ENCODE measurements around the gene GEMIN7.
A peak's percentile ranks its signal among the peaks of the same experiment; 100 is the strongest.

Gene GEMIN7

DNA sequence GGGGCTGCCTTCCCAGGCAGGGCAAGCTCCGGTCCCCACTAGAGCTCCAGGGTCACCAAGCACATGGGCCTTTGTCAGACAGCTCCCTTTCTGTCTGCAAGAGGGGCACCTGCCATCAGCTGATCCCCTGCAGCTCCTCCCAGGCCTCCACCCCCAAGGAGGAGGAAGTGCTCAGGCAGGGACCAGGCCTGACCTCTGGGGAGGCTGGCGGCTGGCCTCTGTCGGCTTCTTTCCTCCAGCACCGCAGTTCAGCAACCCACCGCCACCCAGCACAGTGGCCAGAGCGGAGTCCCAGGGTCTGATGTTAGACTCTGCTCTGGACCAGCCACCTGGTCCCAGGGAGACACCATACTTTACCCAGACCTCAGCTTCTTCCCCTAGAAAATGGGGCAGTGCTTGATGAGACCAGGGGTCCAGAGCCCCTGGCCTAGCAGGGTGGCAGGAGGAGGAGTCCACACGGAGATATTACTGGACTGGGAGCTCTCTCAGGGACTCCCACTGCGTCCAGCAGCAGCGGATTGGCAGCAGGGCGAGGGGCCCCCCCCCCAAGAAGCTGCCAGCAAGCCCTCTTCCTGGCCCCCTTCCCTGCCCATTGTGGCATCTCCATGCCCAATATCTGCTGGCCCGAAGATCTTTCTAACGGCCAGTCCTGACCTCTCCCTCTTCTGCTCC lies 57.6 kb downstream of the GEMIN7 start:
- H2BK12ac ChIP-seq (ENCODE audit: low read length) = no peak overlapping the region
- DNase-seq (ENCODE audit: low spot score) = no peak
- no peak overlapping the region for H4K8ac ChIP-seq (ENCODE audit: low read depth, low read length)
- H3K79me1 ChIP-seq (ENCODE audit: low read depth, low read length) = peaks cover 14% of the 10 kb centered on the region
- H4K91ac ChIP-seq (ENCODE audit: low read depth, low read length, poor library complexity) = no peak overlapping the region
- H3K27ac ChIP-seq (replicated peaks; ENCODE audit: low read length) = peak overlapping the region; percentile 33
- no peak overlapping the region for H3K4me2 ChIP-seq (ENCODE audit: insufficient read depth, low read length, poor library complexity, severe bottlenecking)
- H2AFZ ChIP-seq (ENCODE audit: low read length) = no peak overlapping the region
- no peak overlapping the region for H2BK15ac ChIP-seq (ENCODE audit: low read length)
- H3K23ac ChIP-seq (ENCODE audit: low read depth, low read length, poor library complexity) = peak overlapping the region; percentile 27
- H3K9me3 ChIP-seq (replicated peaks in 1 of 2; ENCODE audit: control insufficient read depth in 2 of 2, insufficient read depth in 1 of 2, low read depth in 1 of 2, low read length in 2 of 2) = peaks cover 0 to 2% of the 10 kb centered on the region in 2 donors
- peak overlapping the region; percentile 62 for H3K18ac ChIP-seq (ENCODE audit: low read length)
- H3K4ac ChIP-seq (ENCODE audit: low read length) = no peak overlapping the region
- peak overlapping the region; percentile 66 for H3K9ac ChIP-seq (ENCODE audit: low read depth, low read length, poor library complexity)
- H3K4me1 ChIP-seq (ENCODE audit: control insufficient read depth in 2 of 2, insufficient read depth in 1 of 2, low read depth in 1 of 2, low read length in 2 of 2) = peaks cover 13 to 19% of the 10 kb centered on the region in 2 donors
- WGBS, 2 donors (ENCODE audit: extremely low coverage in 2 of 2, insufficient read length in 2 of 2, insufficient replicate concordance in 1 of 2) = no CpG with 5 or more reads among the region's 12 CpGs
- H2BK5ac ChIP-seq (ENCODE audit: low read length) = peak overlapping the region; percentile 57
- peak overlapping the region; percentile 90 for H2AK5ac ChIP-seq (ENCODE audit: low read depth, low read length)
- peaks cover 11 to 13% of the 10 kb centered on the region in 2 donors for H3K36me3 ChIP-seq (replicated peaks in 1 of 2; ENCODE audit: control insufficient read depth in 2 of 2, insufficient read depth in 2 of 2, low read length in 2 of 2)
- no peak overlapping the region for H3K4me3 ChIP-seq (ENCODE audit: low read length in 2 of 2)
- no peak overlapping the region for H3K14ac ChIP-seq (ENCODE audit: low read length)
- H3K27me3 ChIP-seq (ENCODE audit: control insufficient read depth in 3 of 3, insufficient read depth in 3 of 3, low read depth in 1 of 3, low read length in 3 of 3) = no peaks in the 10 kb centered on the region
- H2BK120ac ChIP-seq (ENCODE audit: low read depth, low read length) = no peak overlapping the region

DNA sequence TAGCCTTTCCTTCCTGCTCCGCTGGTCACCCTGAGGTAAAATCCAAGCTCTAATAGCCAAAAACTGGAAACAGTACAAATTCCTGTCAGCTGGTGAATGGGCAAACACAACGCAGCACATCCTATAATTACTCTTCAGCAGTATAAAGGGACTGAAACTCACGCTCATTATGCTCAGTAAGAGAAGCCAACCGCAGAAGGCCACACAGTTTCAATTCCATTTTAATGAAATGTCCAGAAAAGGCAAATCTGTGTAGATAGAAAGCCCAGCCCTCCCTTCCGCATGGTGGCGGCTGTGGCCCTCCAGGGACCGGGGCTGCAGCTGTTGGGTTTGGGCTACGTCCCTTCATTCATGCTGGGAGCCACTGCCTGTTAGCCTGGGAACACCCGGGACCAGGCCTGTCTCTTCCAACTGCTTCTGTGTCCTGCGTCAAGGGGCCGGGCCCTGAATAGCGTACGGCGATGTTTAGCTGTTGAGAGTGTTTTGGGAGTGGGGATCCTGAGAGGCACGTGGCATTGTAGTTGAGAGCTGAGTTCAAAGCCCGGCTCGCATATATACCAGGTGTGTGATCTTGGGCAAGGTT lies 58.2 kb downstream of the GEMIN7 start:
- Histone ChIP-seq H3K36me3 (replicated peaks in 1 of 2; ENCODE audit: control insufficient read depth in 2 of 2, insufficient read depth in 2 of 2, low read length in 2 of 2) (peaks cover 15 to 20% of the 10 kb centered on the region in 2 donors), H2BK120ac (ENCODE audit: low read depth, low read length) (no peak overlapping the region), H3K23ac (ENCODE audit: low read depth, low read length, poor library complexity) (no peak overlapping the region), H3K4me3 (ENCODE audit: low read length in 2 of 2) (no peak overlapping the region), H2AFZ (ENCODE audit: low read length) (no peak overlapping the region), H2AK5ac (ENCODE audit: low read depth, low read length) (no peak overlapping the region), H3K27ac (replicated peaks; ENCODE audit: low read length) (no peak overlapping the region), H2BK15ac (ENCODE audit: low read length) (no peak overlapping the region), H3K79me1 (ENCODE audit: low read depth, low read length) (peaks cover 17% of the 10 kb centered on the region), H3K4ac (ENCODE audit: low read length) (no peak overlapping the region), H2BK12ac (ENCODE audit: low read length) (no peak overlapping the region), H3K14ac (ENCODE audit: low read length) (no peak overlapping the region), H3K27me3 (ENCODE audit: control insufficient read depth in 3 of 3, insufficient read depth in 3 of 3, low read depth in 1 of 3, low read length in 3 of 3) (no peaks in the 10 kb centered on the region), H3K9me3 (replicated peaks in 1 of 2; ENCODE audit: control insufficient read depth in 2 of 2, insufficient read depth in 1 of 2, low read depth in 1 of 2, low read length in 2 of 2) (peaks cover 0 to 2% of the 10 kb centered on the region in 2 donors), H4K8ac (ENCODE audit: low read depth, low read length) (no peak overlapping the region), H4K91ac (ENCODE audit: low read depth, low read length, poor library complexity) (no peak overlapping the region), H3K4me1 (ENCODE audit: control insufficient read depth in 2 of 2, insufficient read depth in 1 of 2, low read depth in 1 of 2, low read length in 2 of 2) (peaks cover 13 to 19% of the 10 kb centered on the region in 2 donors), H2BK5ac (ENCODE audit: low read length) (no peak overlapping the region), H3K18ac (ENCODE audit: low read length) (peak overlapping the region; percentile 4), H3K9ac (ENCODE audit: low read depth, low read length, poor library complexity) (no peak overlapping the region), H3K4me2 (ENCODE audit: insufficient read depth, low read length, poor library complexity, severe bottlenecking) (no peak overlapping the region)
- DNase-seq (ENCODE audit: low spot score) = no peak
- no CpG with 5 or more reads among the region's 17 CpGs for WGBS, 2 donors (ENCODE audit: extremely low coverage in 2 of 2, insufficient read length in 2 of 2, insufficient replicate concordance in 1 of 2)

DNA sequence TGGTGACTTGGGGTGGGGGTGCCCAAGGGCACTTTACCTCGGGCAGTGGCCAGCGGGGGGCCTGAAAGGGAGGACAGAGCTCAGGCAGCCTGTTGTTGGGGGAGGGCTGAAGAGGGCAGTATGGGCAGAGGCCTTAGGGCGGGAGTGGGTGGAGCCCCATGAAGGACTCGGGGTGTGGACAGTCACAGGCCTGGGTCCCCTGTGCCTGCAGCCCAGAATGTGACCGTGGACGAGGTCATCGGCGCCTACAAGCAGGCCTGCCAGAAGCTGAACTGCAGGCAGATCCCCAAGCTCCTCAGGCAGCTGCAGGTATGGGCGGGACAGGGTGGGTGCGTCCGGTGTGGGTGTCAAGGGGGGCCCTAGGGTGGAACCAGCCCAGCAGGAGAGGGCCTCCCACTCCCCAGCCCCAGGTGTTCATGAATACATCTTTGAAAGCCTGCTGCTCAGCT lies 59.3 kb downstream of the GEMIN7 start:
- Histone ChIP-seq H2BK12ac (ENCODE audit: low read length) (no peak overlapping the region), H3K27ac (replicated peaks; ENCODE audit: low read length) (no peak overlapping the region), H2BK15ac (ENCODE audit: low read length) (no peak overlapping the region), H3K4me1 (ENCODE audit: control insufficient read depth in 2 of 2, insufficient read depth in 1 of 2, low read depth in 1 of 2, low read length in 2 of 2) (peaks cover 13 to 19% of the 10 kb centered on the region in 2 donors), H2AFZ (ENCODE audit: low read length) (no peak overlapping the region), H2BK5ac (ENCODE audit: low read length) (peak overlapping the region; percentile 77), H2BK120ac (ENCODE audit: low read depth, low read length) (no peak overlapping the region), H3K27me3 (ENCODE audit: control insufficient read depth in 3 of 3, insufficient read depth in 3 of 3, low read depth in 1 of 3, low read length in 3 of 3) (no peaks in the 10 kb centered on the region), H3K79me1 (ENCODE audit: low read depth, low read length) (peaks cover 21% of the 10 kb centered on the region), H3K4me3 (ENCODE audit: low read length in 2 of 2) (no peak overlapping the region), H3K14ac (ENCODE audit: low read length) (no peak overlapping the region), H3K9ac (ENCODE audit: low read depth, low read length, poor library complexity) (peak overlapping the region; percentile 63), H3K23ac (ENCODE audit: low read depth, low read length, poor library complexity) (no peak overlapping the region), H4K8ac (ENCODE audit: low read depth, low read length) (no peak overlapping the region), H4K91ac (ENCODE audit: low read depth, low read length, poor library complexity) (no peak overlapping the region), H3K4me2 (ENCODE audit: insufficient read depth, low read length, poor library complexity, severe bottlenecking) (no peak overlapping the region), H3K4ac (ENCODE audit: low read length) (peak overlapping the region; percentile 10), H3K36me3 (replicated peaks in 1 of 2; ENCODE audit: control insufficient read depth in 2 of 2, insufficient read depth in 2 of 2, low read length in 2 of 2) (peaks cover 19 to 30% of the 10 kb centered on the region in 2 donors), H3K9me3 (replicated peaks in 1 of 2; ENCODE audit: control insufficient read depth in 2 of 2, insufficient read depth in 1 of 2, low read depth in 1 of 2, low read length in 2 of 2) (peaks cover 0 to 2% of the 10 kb centered on the region in 2 donors), H2AK5ac (ENCODE audit: low read depth, low read length) (peak overlapping the region; percentile 58), H3K18ac (ENCODE audit: low read length) (peak overlapping the region; percentile 84)
- no CpG with 5 or more reads among the region's 11 CpGs for WGBS, 2 donors (ENCODE audit: extremely low coverage in 2 of 2, insufficient read length in 2 of 2, insufficient replicate concordance in 1 of 2)
- DNase-seq (ENCODE audit: low spot score) = no peak

Data from neuronal stem cell (in vitro differentiated cells).